Jurkat, Clone E6-1 (cell line): ENCODE measurements around the gene PRSS22.

Source experiments
- DNase-seq: peaks from one replicate; pipeline ENCODE4 v3.0.0-alpha.2; 2011; ENCODE audit warnings: low read depth, low spot score
- H3K4me3 ChIP-seq: 2 replicates; pipeline ENCODE4 v1.5.1; 2011; ENCODE audit warnings: mild to moderate bottlenecking, low read length, control low read depth, moderate library complexity

The PRSS22 gene

GRCh38 chr16:2855536-2855935, 2.4 kb downstream of the PRSS22 start:
- no peak for DNase-seq
- H3K4me3 ChIP-seq, result no peak overlapping the region

GRCh38 chr16:2854700-2855309, 3.2 kb downstream of the PRSS22 start:
- no peak for DNase-seq
- H3K4me3 ChIP-seq, result no peak overlapping the region

GRCh38 chr16:2853531-2854073, 4.4 kb downstream of the PRSS22 start:
- no peak for DNase-seq
- H3K4me3 ChIP-seq, result no peak overlapping the region

GRCh38 chr16:2852731-2853507, 5.1 kb downstream of the PRSS22 start:
- H3K4me3 ChIP-seq, result no peak overlapping the region
- no peak for DNase-seq

- no peak for DNase-seq
- H3K4me3 ChIP-seq, result no peak overlapping the region
Measured at GRCh38 chr16:2852003-2852730, 5.8 kb downstream of the PRSS22 start.

- H3K4me3 ChIP-seq, result no peak overlapping the region
- no peak for DNase-seq
Measured at GRCh38 chr16:2848933-2849725, 8.8 kb downstream of the PRSS22 start.

- no peak for DNase-seq
- H3K4me3 ChIP-seq, result no peak overlapping the region
Measured at GRCh38 chr16:2846511-2847310, 11.3 kb downstream of the PRSS22 start.

GRCh38 chr16:2845116-2845515, 12.9 kb downstream of the PRSS22 start:
- DNase-seq, result no peak

GRCh38 chr16:2843526-2843925, 14.4 kb downstream of the PRSS22 start:
- no peak overlapping the region for H3K4me3 ChIP-seq
- DNase-seq, result no peak

More at GRCh38 chr16:2845116-2845515, 12.9 kb downstream of the PRSS22 start:
- no peak overlapping the region for H3K4me3 ChIP-seq

- peak overlapping the region; percentile 1; the same call in 1 of the 2 replicates for H3K4me3 ChIP-seq
- peak; percentile 63 for DNase-seq
Measured at GRCh38 chr16:2842340-2843000, 15.5 kb downstream of the PRSS22 start.

GRCh38 chr16:2841606-2842339, 16.2 kb downstream of the PRSS22 start:
- peak overlapping the region; percentile 1; the same call in 1 of the 2 replicates for H3K4me3 ChIP-seq
- DNase-seq, result no peak

GRCh38 chr16:2840914-2841313, 17.1 kb downstream of the PRSS22 start:
- no peak for DNase-seq

GRCh38 chr16:2839650-2840450, 18.1 kb downstream of the PRSS22 start:
- H3K4me3 ChIP-seq, result no peak overlapping the region
- no peak for DNase-seq

More at GRCh38 chr16:2840914-2841313, 17.1 kb downstream of the PRSS22 start:
- H3K4me3 ChIP-seq, result no peak overlapping the region

GRCh38 chr16:2838928-2839327, 19.0 kb downstream of the PRSS22 start:
- no peak overlapping the region for H3K4me3 ChIP-seq
- peak; percentile 29 for DNase-seq

GRCh38 chr16:2836646-2837508, 21.1 kb downstream of the PRSS22 start:
- DNase-seq, result no peak
- no peak overlapping the region for H3K4me3 ChIP-seq
